Amniotic stem cell (primary cell): Measurements from ENCODE around the gene MBOAT7.
A peak's percentile ranks its signal among the peaks of the same experiment; 100 is the strongest.
"Not testable (repeated sequence)": the region's sequence is repeated elsewhere in the genome, so short reads cannot be mapped to it uniquely, and the experiment has no call there.

Experiments
- DNase-seq: peaks from one replicate; lab custom pipeline; 2025; lab: John Stamatoyannopoulos, UW

Gene MBOAT7

GRCh38 chr19:54188215-54188871, 1.0 kb downstream of the MBOAT7 start:
- no peak for DNase-seq

- no peak for DNase-seq
Measured at GRCh38 chr19:54186934-54187381, 2.4 kb downstream of the MBOAT7 start.

- DNase-seq, result no peak
Measured at GRCh38 chr19:54186351-54186750, 3.0 kb downstream of the MBOAT7 start.

- no peak for DNase-seq
Measured at GRCh38 chr19:54183431-54183830, 5.9 kb downstream of the MBOAT7 start.

GRCh38 chr19:54181894-54182293, 7.5 kb downstream of the MBOAT7 start:
- not testable (repeated sequence) for DNase-seq

- no peak for DNase-seq
Measured at GRCh38 chr19:54180691-54181091, 8.7 kb downstream of the MBOAT7 start.

GRCh38 chr19:54179921-54180461, 9.4 kb downstream of the MBOAT7 start:
- DNase-seq, result no peak

- no peak for DNase-seq
Measured at GRCh38 chr19:54179262-54179852, 10.0 kb downstream of the MBOAT7 start.

GRCh38 chr19:54178581-54179261, 10.7 kb downstream of the MBOAT7 start:
- DNase-seq, result no peak

GRCh38 chr19:54173951-54174834, 15.2 kb downstream of the MBOAT7 start:
- no peak for DNase-seq

GRCh38 chr19:54173359-54173699, 16.1 kb downstream of the MBOAT7 start:
- no peak for DNase-seq

- DNase-seq, result no peak
Measured at GRCh38 chr19:54172471-54173358, 16.7 kb downstream of the MBOAT7 start, which contains the start of gene TMC4. Gene TMC4 (minus strand): TSS chr19:54173160. CDS start chr19:54173117, 43 bp downstream.

- DNase-seq, result not testable (repeated sequence)
Measured at GRCh38 chr19:54171736-54172431, 17.5 kb downstream of the MBOAT7 start.

GRCh38 chr19:54169149-54169740, 20.1 kb downstream of the MBOAT7 start:
- DNase-seq, result no peak

GRCh38 chr19:54168174-54168917, 21.0 kb downstream of the MBOAT7 start:
- peak; percentile 84 for DNase-seq

- no peak for DNase-seq
Measured at GRCh38 chr19:54165222-54165621, 24.2 kb downstream of the MBOAT7 start.

- no peak for DNase-seq
Measured at GRCh38 chr19:54164369-54165068, 24.9 kb downstream of the MBOAT7 start.

- DNase-seq, result no peak
Measured at GRCh38 chr19:54162884-54163283, 26.5 kb downstream of the MBOAT7 start.
